ENCODE results near the gene GARS1.

DNA sequence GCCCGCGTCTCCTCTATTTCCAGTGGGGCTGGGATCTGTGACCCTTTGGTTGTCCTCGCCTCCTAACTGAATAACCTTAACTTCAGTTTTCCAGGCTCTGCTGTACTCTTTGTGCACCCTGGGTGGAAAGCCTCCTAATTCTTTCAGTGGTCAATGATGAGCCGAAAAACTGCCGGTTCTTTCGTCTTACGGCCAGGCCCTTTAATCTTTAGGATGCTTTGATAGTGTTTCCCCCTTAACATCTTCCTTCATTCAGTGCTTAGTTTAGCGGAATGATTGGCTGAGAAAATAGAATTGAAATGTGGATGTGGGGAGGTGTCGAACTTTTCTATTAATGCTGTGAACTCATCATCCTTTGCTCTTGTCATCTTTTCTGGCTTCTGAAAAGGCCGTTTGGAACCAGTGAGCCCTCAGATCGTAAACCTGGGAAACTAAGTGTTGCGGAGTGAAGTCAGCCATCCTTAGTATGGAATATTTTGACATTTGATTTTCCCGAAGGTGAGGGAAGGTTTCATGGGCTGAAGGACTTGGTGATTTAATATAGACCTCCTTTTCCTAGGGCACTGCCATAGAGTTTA, 847 bp downstream of the GARS1 start:
- TF ChIP-seq, protein P1, sequence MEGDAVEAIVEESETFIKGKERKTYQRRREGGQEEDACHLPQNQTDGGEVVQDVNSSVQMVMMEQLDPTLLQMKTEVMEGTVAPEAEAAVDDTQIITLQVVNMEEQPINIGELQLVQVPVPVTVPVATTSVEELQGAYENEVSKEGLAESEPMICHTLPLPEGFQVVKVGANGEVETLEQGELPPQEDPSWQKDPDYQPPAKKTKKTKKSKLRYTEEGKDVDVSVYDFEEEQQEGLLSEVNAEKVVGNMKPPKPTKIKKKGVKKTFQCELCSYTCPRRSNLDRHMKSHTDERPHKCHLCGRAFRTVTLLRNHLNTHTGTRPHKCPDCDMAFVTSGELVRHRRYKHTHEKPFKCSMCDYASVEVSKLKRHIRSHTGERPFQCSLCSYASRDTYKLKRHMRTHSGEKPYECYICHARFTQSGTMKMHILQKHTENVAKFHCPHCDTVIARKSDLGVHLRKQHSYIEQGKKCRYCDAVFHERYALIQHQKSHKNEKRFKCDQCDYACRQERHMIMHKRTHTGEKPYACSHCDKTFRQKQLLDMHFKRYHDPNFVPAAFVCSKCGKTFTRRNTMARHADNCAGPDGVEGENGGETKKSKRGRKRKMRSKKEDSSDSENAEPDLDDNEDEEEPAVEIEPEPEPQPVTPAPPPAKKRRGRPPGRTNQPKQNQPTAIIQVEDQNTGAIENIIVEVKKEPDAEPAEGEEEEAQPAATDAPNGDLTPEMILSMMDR (conservative IDR thresholded peaks at IDR 0.05 in 1 of 2, IDR thresholded peaks at IDR 0.05 in 1 of 2; ENCODE audit: low read depth in 1 of 2, low read length in 2 of 2): no peak
- no peak for TF ChIP-seq EZH2 (IDR thresholded peaks at IDR 0.05; ENCODE audit: low read length, missing control alignments)

Measured in fibroblast of lung (primary cell).